GM23248 (cell line): Measurements from ENCODE around the gene OMA1.

Source experiments
- EZH2 ChIP-seq: fragments of 200-600 bp; sonication (generic); IDR thresholded peaks from 2 replicates; pipeline ENCODE4 v1.6.1; 2018; ENCODE audit warnings: antibody characterized with exemption, mild to moderate bottlenecking; ENCODE audit not compliant: insufficient read depth, poor library complexity, severe bottlenecking
- EZH2phosphoT487 ChIP-seq: fragments of 200-600 bp; sonication (generic); IDR thresholded peaks from 2 replicates; pipeline ENCODE4 v1.6.1; 2018; ENCODE audit warnings: antibody characterized with exemption, moderate library complexity, mild to moderate bottlenecking, low read depth; ENCODE audit not compliant: insufficient read depth

- no peak for TF ChIP-seq EZH2
- TF ChIP-seq EZH2phosphoT487 = no peak
These were observed 671 bp downstream of the OMA1 start for GRCh38 chr1:58545591-58546519.
